ENCODE measurements around the gene MCRIP1.

The MCRIP1 gene

GRCh38 chr17:81863123-81863675 lies 30.1 kb upstream of the MCRIP1 start:
- FAIRE-seq = no peak
- no peak for DNase-seq (ENCODE audit: insufficient read length, low spot score)

GRCh38 chr17:81860756-81861568 lies 27.9 kb upstream of the MCRIP1 start:
- DNase-seq (ENCODE audit: insufficient read length, low spot score) (peak; percentile 100), FAIRE-seq (peak; percentile 97)

GRCh38 chr17:81859906-81860755 lies 27.0 kb upstream of the MCRIP1 start, which contains the start of gene P4HB:
P4HB (minus strand) TSS chr17:81860535; CDS start chr17:81860471, 64 bp downstream.
- FAIRE-seq = no peak

GRCh38 chr17:81858967-81859905 lies 26.1 kb upstream of the MCRIP1 start:
- DNase-seq (ENCODE audit: insufficient read length, low spot score) (no peak), FAIRE-seq (no peak)

More at GRCh38 chr17:81859906-81860755, 27.0 kb upstream of the MCRIP1 start, which contains the start of gene P4HB:
- DNase-seq (ENCODE audit: insufficient read length, low spot score) = no peak

GRCh38 chr17:81858170-81858966 lies 25.3 kb upstream of the MCRIP1 start:
- FAIRE-seq = no peak
- no peak for DNase-seq (ENCODE audit: insufficient read length, low spot score)

- FAIRE-seq (peak; percentile 11), DNase-seq (ENCODE audit: insufficient read length, low spot score) (no peak)
Measured at GRCh38 chr17:81854974-81855774, 22.1 kb upstream of the MCRIP1 start.

GRCh38 chr17:81852237-81852636 lies 19.1 kb upstream of the MCRIP1 start:
- DNase-seq (ENCODE audit: insufficient read length, low spot score) (no peak), FAIRE-seq (no peak)

GRCh38 chr17:81851423-81851822 lies 18.3 kb upstream of the MCRIP1 start:
- DNase-seq (ENCODE audit: insufficient read length, low spot score) (no peak), FAIRE-seq (no peak)

- DNase-seq (ENCODE audit: insufficient read length, low spot score) (no peak), FAIRE-seq (no peak)
Measured at GRCh38 chr17:81849457-81849856, 16.4 kb upstream of the MCRIP1 start.

GRCh38 chr17:81846743-81847689 lies 13.9 kb upstream of the MCRIP1 start:
- no peak for DNase-seq (ENCODE audit: insufficient read length, low spot score)

GRCh38 chr17:81845881-81846742 lies 13.0 kb upstream of the MCRIP1 start:
- FAIRE-seq (no peak), DNase-seq (ENCODE audit: insufficient read length, low spot score) (no peak)

More at GRCh38 chr17:81846743-81847689, 13.9 kb upstream of the MCRIP1 start:
- no peak for FAIRE-seq

GRCh38 chr17:81845361-81845760 lies 12.3 kb upstream of the MCRIP1 start:
- DNase-seq (ENCODE audit: insufficient read length, low spot score) = no peak
- FAIRE-seq = no peak

- DNase-seq (ENCODE audit: insufficient read length, low spot score) = no peak
- FAIRE-seq = no peak
Measured at GRCh38 chr17:81844887-81845286, 11.8 kb upstream of the MCRIP1 start.

GRCh38 chr17:81844327-81844851 lies 11.3 kb upstream of the MCRIP1 start:
- FAIRE-seq (no peak), DNase-seq (ENCODE audit: insufficient read length, low spot score) (no peak)

GRCh38 chr17:81843713-81844326 lies 10.7 kb upstream of the MCRIP1 start:
- FAIRE-seq = no peak
- DNase-seq (ENCODE audit: insufficient read length, low spot score) = no peak

Data from GM19239 (cell line).